DND-41 (cell line): ENCODE measurements around the gene ATG9B.

Experiments
- ATAC-seq: fragments of 200-7000 bp; cut with Tn5 transposase; 3 replicates; pipeline ENCODE4 v1.9.1; 2021; ENCODE audit warnings: low read depth; ENCODE audit not compliant: insufficient read depth
- DNase-seq: peaks from one replicate; pipeline ENCODE4 v3.0.0-alpha.2; 2020
- H2AFZ ChIP-seq: 2 replicates; pipeline ENCODE4 v1.6.0; 2012; ENCODE audit warnings: low read depth, low read length
- H3K27ac ChIP-seq: 2 replicates; pipeline ENCODE4 v1.5.1; 2012; ENCODE audit warnings: low read length, inconsistent platforms
- H3K27me3 ChIP-seq: fragments of 200-600 bp; sonication (generic); 2 replicates; pipeline ENCODE4 v1.6.0; 2012; ENCODE audit warnings: low read length, mild to moderate bottlenecking, inconsistent platforms; ENCODE audit not compliant: insufficient read depth, poor library complexity
- H3K36me3 ChIP-seq: 2 replicates; pipeline ENCODE4 v1.5.1; 2012; ENCODE audit warnings: low read length, inconsistent platforms; ENCODE audit not compliant: insufficient read depth
- H3K4me1 ChIP-seq: 2 replicates; pipeline ENCODE4 v1.5.1; 2012; ENCODE audit warnings: mild to moderate bottlenecking, low read length; ENCODE audit not compliant: insufficient read depth
- H3K4me2 ChIP-seq: 2 replicates; pipeline ENCODE4 v1.6.0; 2012; ENCODE audit warnings: mild to moderate bottlenecking, moderate library complexity, low read length, inconsistent platforms; ENCODE audit not compliant: insufficient read depth
- H3K4me3 ChIP-seq, 2 experiments: fragments of 200-600 bp in 1 of 2; shearing (Covaris generic) in 1 of 2; 2 replicates each; pipeline ENCODE4 v1.5.1; 2012 to 2016; ENCODE audit warnings: inconsistent platforms in 2 of 2, low read length in 2 of 2, mild to moderate bottlenecking in 2 of 2, low read depth in 1 of 2, moderate library complexity in 1 of 2
- H3K79me2 ChIP-seq: 2 replicates; pipeline ENCODE4 v1.6.0; 2012; ENCODE audit warnings: low read length, inconsistent platforms; ENCODE audit not compliant: insufficient read depth
- H3K9ac ChIP-seq: 2 replicates; pipeline ENCODE4 v1.6.0; 2012; ENCODE audit warnings: low read depth, mild to moderate bottlenecking, inconsistent platforms, low read length, moderate library complexity
- H3K9me3 ChIP-seq: 2 replicates; pipeline ENCODE4 v1.5.1; 2012; ENCODE audit warnings: low read length, moderate library complexity, mild to moderate bottlenecking, inconsistent platforms; ENCODE audit not compliant: insufficient read depth, severe bottlenecking
- H4K20me1 ChIP-seq: 2 replicates; pipeline ENCODE4 v1.6.0; 2012; ENCODE audit warnings: low read length; ENCODE audit not compliant: insufficient read depth
- CTCF ChIP-seq: IDR thresholded peaks from 2 replicates; pipeline ENCODE4 v1.5.1; 2012; ENCODE audit warnings: borderline replicate concordance, low read length, moderate library complexity, mild to moderate bottlenecking; ENCODE audit not compliant: poor library complexity, severe bottlenecking; ENCODE audit errors: extremely low read depth
- EZH2 ChIP-seq: IDR thresholded peaks from 3 replicates; pipeline ENCODE4 v1.6.1; 2012; ENCODE audit warnings: borderline replicate concordance, low read depth, mild to moderate bottlenecking, moderate library complexity, low read length, inconsistent platforms; ENCODE audit not compliant: severe bottlenecking

ATG9B gene

GRCh38 chr7:150978126-150978789 is 46.0 kb downstream of the ATG9B start, which contains the start of gene KCNH2:
KCNH2 (minus strand) TSS chr7:150978321; CDS start chr7:150977913, 408 bp downstream.
- Histone ChIP-seq H3K9me3 (no peaks in the 10 kb centered on the region), H3K9ac (peak within 1 kb of the TSS; percentile 43), H3K27ac (no peak within 1 kb of the TSS), H3K79me2 (no peaks in the 10 kb centered on the region), H3K4me3 (peak within 1 kb of the TSS; percentile 23 to 73; a peak in 3 of 4 replicates), H3K27me3 (peaks cover 40% of the 10 kb centered on the region), H3K4me2 (peak within 1 kb of the TSS; percentile 100), H3K36me3 (no peaks in the 10 kb centered on the region), H2AFZ (peak within 1 kb of the TSS; percentile 61), H3K4me1 (peaks cover 50% of the 10 kb centered on the region), H4K20me1 (peaks cover 49% of the 10 kb centered on the region)
- ATAC-seq (peak; percentile 53), DNase-seq (peak; percentile 80)
- TF ChIP-seq CTCF: no peak

- peak overlapping the region; percentile 100 for H3K4me2 ChIP-seq
- peak overlapping the region; percentile 33; the same call in 1 of the 2 replicates for H3K9ac ChIP-seq
- no peaks in the 10 kb centered on the region for H3K9me3 ChIP-seq
- H3K36me3 ChIP-seq: no peaks in the 10 kb centered on the region
- DNase-seq (no peak), ATAC-seq (no peak)
- no peak overlapping the region for H2AFZ ChIP-seq
- peak overlapping the region in 1 of 2 experiments; percentile 73; a peak in 2 of 4 replicates for H3K4me3 ChIP-seq
- H3K27me3 ChIP-seq: peaks cover 40% of the 10 kb centered on the region
- no peaks in the 10 kb centered on the region for H3K79me2 ChIP-seq
- no peak for TF ChIP-seq EZH2
- TF ChIP-seq CTCF: no peak
- H3K4me1 ChIP-seq: peaks cover 50% of the 10 kb centered on the region
- no peak overlapping the region for H3K27ac ChIP-seq
- H4K20me1 ChIP-seq: peaks cover 48% of the 10 kb centered on the region
These were observed 46.7 kb downstream of the ATG9B start for GRCh38 chr7:150977382-150978125.

GRCh38 chr7:150976529-150977381 is 47.5 kb downstream of the ATG9B start:
- Histone ChIP-seq H3K79me2 (no peaks in the 10 kb centered on the region), H4K20me1 (peaks cover 48% of the 10 kb centered on the region), H2AFZ (no peak overlapping the region), H3K9me3 (no peaks in the 10 kb centered on the region), H3K9ac (no peak overlapping the region), H3K4me3 (no peak overlapping the region; a peak in 1 of 4 replicates), H3K4me2 (peak overlapping the region; percentile 100), H3K27me3 (peaks cover 39% of the 10 kb centered on the region), H3K36me3 (no peaks in the 10 kb centered on the region), H3K4me1 (peaks cover 50% of the 10 kb centered on the region), H3K27ac (no peak overlapping the region)
- TF ChIP-seq CTCF: no peak
- ATAC-seq (no peak), DNase-seq (no peak)
